ENCODE results near the gene TXNDC17.

DNA sequence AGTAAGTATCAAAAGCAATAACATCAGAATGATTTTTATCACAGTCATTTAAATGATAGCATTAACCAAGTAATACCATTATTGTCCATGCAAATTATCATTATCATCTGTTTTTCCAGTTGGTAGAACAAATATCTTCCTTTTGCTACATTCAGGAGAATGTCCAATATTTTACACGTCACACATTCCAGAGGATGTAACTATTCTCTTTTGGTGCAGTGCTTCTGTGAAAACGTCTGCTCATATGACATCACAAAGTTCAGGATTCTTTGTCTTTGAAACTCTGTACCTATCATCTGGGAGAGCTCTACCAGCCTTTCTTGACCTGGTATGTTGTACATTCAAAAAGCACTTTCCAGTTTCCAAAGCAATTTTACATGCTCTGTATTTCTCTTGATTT lies 44.3 kb upstream of the TXNDC17 start:
- TF ChIP-seq, protein P1, sequence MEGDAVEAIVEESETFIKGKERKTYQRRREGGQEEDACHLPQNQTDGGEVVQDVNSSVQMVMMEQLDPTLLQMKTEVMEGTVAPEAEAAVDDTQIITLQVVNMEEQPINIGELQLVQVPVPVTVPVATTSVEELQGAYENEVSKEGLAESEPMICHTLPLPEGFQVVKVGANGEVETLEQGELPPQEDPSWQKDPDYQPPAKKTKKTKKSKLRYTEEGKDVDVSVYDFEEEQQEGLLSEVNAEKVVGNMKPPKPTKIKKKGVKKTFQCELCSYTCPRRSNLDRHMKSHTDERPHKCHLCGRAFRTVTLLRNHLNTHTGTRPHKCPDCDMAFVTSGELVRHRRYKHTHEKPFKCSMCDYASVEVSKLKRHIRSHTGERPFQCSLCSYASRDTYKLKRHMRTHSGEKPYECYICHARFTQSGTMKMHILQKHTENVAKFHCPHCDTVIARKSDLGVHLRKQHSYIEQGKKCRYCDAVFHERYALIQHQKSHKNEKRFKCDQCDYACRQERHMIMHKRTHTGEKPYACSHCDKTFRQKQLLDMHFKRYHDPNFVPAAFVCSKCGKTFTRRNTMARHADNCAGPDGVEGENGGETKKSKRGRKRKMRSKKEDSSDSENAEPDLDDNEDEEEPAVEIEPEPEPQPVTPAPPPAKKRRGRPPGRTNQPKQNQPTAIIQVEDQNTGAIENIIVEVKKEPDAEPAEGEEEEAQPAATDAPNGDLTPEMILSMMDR (IDR thresholded peaks at IDR 0.05 in 4 of 5, conservative IDR thresholded peaks at IDR 0.05 in 1 of 5) = no peak
- TF ChIP-seq POLR2A (IDR thresholded peaks at IDR 0.05) = no peak
